IMR-90 (cell line): ENCODE results near the gene CYB5R3. TPM values are rescaled to one million over a fixed set of nuclear protein-coding genes. Genes with fewer than 3 reads are reported as not detected.
"Not testable (repeated sequence)": the region's sequence is repeated elsewhere in the genome, so short reads cannot be mapped to it uniquely, and the experiment has no call there.

Source experiments
- ATAC-seq: fragments of 200-7000 bp; cut with Tn5 transposase; 2 replicates; pipeline ENCODE4 v1.9.1; 2020; ENCODE audit warnings: low read depth, mild to moderate bottlenecking, moderate library complexity
- BruUV-seq: library from RNA; stranded (reverse); fragments of 400-500 nt; replicated peaks from 2 replicates; lab custom pipeline; 2021; lab: Mats Ljungman, UMichigan
- CTCF ChIA-PET: fragments of 300-600 bp; formaldehyde crosslinking; extraction: SDS; loops from one replicate; lab custom pipeline; 2021; ENCODE audit warnings: antibody characterized with exemption; lab: Yijun Ruan, JAX
- POLR2A ChIA-PET: fragments of 300-600 bp; sonication (Branson Sonifier 250); formaldehyde crosslinking; loops from one replicate; lab custom pipeline; 2022; ENCODE audit warnings: antibody characterized with exemption; ENCODE audit not compliant: unreplicated experiment; lab: Charles Lee
- DNase-seq: peaks from one replicate; pipeline ENCODE4 v3.0.0; 2013
- H2AFZ ChIP-seq: replicated peaks from 2 replicates; pipeline ENCODE3; 2013; ENCODE audit warnings: low read length, mild to moderate bottlenecking; ENCODE audit not compliant: poor library complexity
- H2AK5ac ChIP-seq: 2 replicates; pipeline ENCODE4 v1.6.1; 2013; ENCODE audit warnings: low read depth, low read length, inconsistent platforms
- H2AK9ac ChIP-seq: replicated peaks from 2 replicates; pipeline ENCODE3; 2013; ENCODE audit warnings: mild to moderate bottlenecking, low read depth, low read length, moderate library complexity; ENCODE audit not compliant: poor library complexity
- H2BK120ac ChIP-seq: 2 replicates; pipeline ENCODE4 v1.6.1; 2013; ENCODE audit warnings: low read depth, low read length, inconsistent platforms
- H2BK15ac ChIP-seq: 3 replicates; pipeline ENCODE4 v1.6.1; 2013; ENCODE audit warnings: low read depth, low read length, inconsistent platforms
- H2BK20ac ChIP-seq: 2 replicates; pipeline ENCODE4 v1.6.1; 2013; ENCODE audit warnings: low read depth, mild to moderate bottlenecking, inconsistent platforms, low read length, moderate library complexity
- H2BK5ac ChIP-seq: 2 replicates; pipeline ENCODE4 v1.6.1; 2013; ENCODE audit warnings: mild to moderate bottlenecking, low read depth, low read length, inconsistent platforms; ENCODE audit not compliant: poor library complexity, severe bottlenecking
- H3K14ac ChIP-seq: replicated peaks from 2 replicates; pipeline ENCODE4 v1.6.1; 2013; ENCODE audit warnings: low read depth, low read length, inconsistent platforms
- H3K18ac ChIP-seq: 2 replicates; pipeline ENCODE4 v1.6.1; 2013; ENCODE audit warnings: low read depth, low read length, control low read depth
- H3K23ac ChIP-seq: 2 replicates; pipeline ENCODE4 v1.6.1; 2013; ENCODE audit warnings: low read depth, low read length, inconsistent platforms
- H3K27ac ChIP-seq: 2 replicates; pipeline ENCODE4 v1.5.1; 2013; ENCODE audit warnings: mild to moderate bottlenecking, control low read depth, low read length; ENCODE audit not compliant: insufficient read depth
- H3K27me3 ChIP-seq: 2 replicates; pipeline ENCODE4 v1.6.1; 2013; ENCODE audit warnings: low read length; ENCODE audit not compliant: control insufficient read depth, insufficient read depth
- H3K36me3 ChIP-seq: 2 replicates; pipeline ENCODE4 v1.6.1; 2013; ENCODE audit warnings: low read length, mixed read lengths; ENCODE audit not compliant: control insufficient read depth, insufficient read depth
- H3K4ac ChIP-seq: 2 replicates; pipeline ENCODE4 v1.6.1; 2013; ENCODE audit warnings: low read depth, low read length, inconsistent platforms
- H3K4me1 ChIP-seq: 2 replicates; pipeline ENCODE4 v1.6.1; 2013; ENCODE audit warnings: low read length, mixed read lengths; ENCODE audit not compliant: control insufficient read depth, insufficient read depth
- H3K4me2 ChIP-seq: 2 replicates; pipeline ENCODE4 v1.6.1; 2013; ENCODE audit warnings: low read depth, mild to moderate bottlenecking, control low read depth, low read length, moderate library complexity
- H3K4me3 ChIP-seq: 2 replicates; pipeline ENCODE4 v1.5.1; 2013; ENCODE audit warnings: low read depth, mild to moderate bottlenecking, control low read depth, low read length, moderate library complexity; ENCODE audit not compliant: insufficient read depth
- H3K56ac ChIP-seq: 2 replicates; pipeline ENCODE4 v1.6.1; 2013; ENCODE audit warnings: low read length, inconsistent platforms; ENCODE audit not compliant: insufficient read depth; ENCODE audit errors: extremely low read depth
- H3K79me1 ChIP-seq, 2 experiments: 2 replicates each; pipeline ENCODE4 v1.6.1; 2013; ENCODE audit warnings: low read length in 2 of 2, inconsistent platforms in 1 of 2, low read depth in 1 of 2
- H3K9ac ChIP-seq: 2 replicates; pipeline ENCODE4 v1.6.1; 2013; ENCODE audit warnings: low read depth, low read length, control low read depth
- H3K9me1 ChIP-seq: 2 replicates; pipeline ENCODE4 v1.6.1; 2013; ENCODE audit warnings: low read length, inconsistent platforms; ENCODE audit not compliant: insufficient read depth
- H3K9me3 ChIP-seq: 2 replicates; pipeline ENCODE4 v1.6.1; 2013; ENCODE audit warnings: low read length; ENCODE audit not compliant: control insufficient read depth, insufficient read depth
- H4K20me1 ChIP-seq: 2 replicates; pipeline ENCODE4 v1.6.1; 2013; ENCODE audit warnings: low read length, inconsistent platforms; ENCODE audit not compliant: insufficient read depth
- H4K5ac ChIP-seq: 2 replicates; pipeline ENCODE4 v1.6.1; 2013; ENCODE audit warnings: mild to moderate bottlenecking, low read depth, low read length, control low read depth
- H4K8ac ChIP-seq, 2 experiments: 2 replicates each; pipeline ENCODE4 v1.6.1; 2013; ENCODE audit warnings: low read depth in 2 of 2, low read length in 2 of 2, control low read depth in 1 of 2, inconsistent platforms in 1 of 2
- H4K91ac ChIP-seq: 2 replicates; pipeline ENCODE4 v1.6.1; 2013; ENCODE audit warnings: low read depth, low read length, inconsistent platforms; ENCODE audit not compliant: insufficient read depth
- WGBS, 2 experiments: methylation state at CpG; one replicate each; pipeline versions ENCODE4 v1.1.5 to v1.1.7; 2013; ENCODE audit warnings: missing lambda C conversion rate in 2 of 2; ENCODE audit not compliant: insufficient read length in 1 of 2; ENCODE audit errors: extremely low coverage in 2 of 2; 5-methylcytosine and 5-hydroxymethylcytosine counted together
- dilution Hi-C: fragments of 300-500 bp; cut with HindIII; formaldehyde crosslinking; loops from one replicate; pipeline ENCODE4 v1.14.3; 2018; ENCODE audit warnings: low sequenced_read_pairs; ENCODE audit not compliant: unreplicated experiment
- in situ Hi-C: fragments of 300-500 bp; cut with MboI; formaldehyde crosslinking; loops from 3 replicates; pipeline ENCODE4 v1.14.3; 2019; ENCODE audit warnings: low sequenced_read_pairs, inconsistent platforms, mixed read lengths
- intact Hi-C: fragments of 100-400 bp; cut with micrococcal nuclease; formaldehyde crosslinking; loops from 2 replicates; pipeline ENCODE4 v1.10.0; 2022
- polyA plus RNA-seq, 3 experiments: library from polyadenylated mRNA; depleted of rRNA; stranded (reverse); fragments of >200 nt; gene quantifications; 2 replicates each; pipeline ENCODE4 v1.2.3, GENCODE V29; 2012; ENCODE audit warnings: low replicate concordance in 1 of 3
- total RNA-seq: library from RNA; depleted of rRNA; stranded (reverse); fragments of >200 nt; gene quantifications from 2 replicates; pipeline ENCODE4 v1.2.3, GENCODE V29; 2012
- TF ChIP-seq, protein P1 (sequence below): conservative IDR thresholded peaks from 2 replicates; pipeline ENCODE4 v1.5.1; 2012; ENCODE audit warnings: mild to moderate bottlenecking, low read depth, low read length, improper control_type of control experiment
- TF ChIP-seq, protein P2 (sequence below): fragments of 150-350 bp; IDR thresholded peaks from 2 replicates; pipeline ENCODE4 v1.6.1; 2016; ENCODE audit warnings: low read depth, mild to moderate bottlenecking, low read length, moderate library complexity, borderline replicate concordance

The CYB5R3 gene
- total and polyA plus RNA-seq, 2 of the 4 experiments (the other 2 are of a cell fraction), result 44.1 to 362 TPM

DNA sequence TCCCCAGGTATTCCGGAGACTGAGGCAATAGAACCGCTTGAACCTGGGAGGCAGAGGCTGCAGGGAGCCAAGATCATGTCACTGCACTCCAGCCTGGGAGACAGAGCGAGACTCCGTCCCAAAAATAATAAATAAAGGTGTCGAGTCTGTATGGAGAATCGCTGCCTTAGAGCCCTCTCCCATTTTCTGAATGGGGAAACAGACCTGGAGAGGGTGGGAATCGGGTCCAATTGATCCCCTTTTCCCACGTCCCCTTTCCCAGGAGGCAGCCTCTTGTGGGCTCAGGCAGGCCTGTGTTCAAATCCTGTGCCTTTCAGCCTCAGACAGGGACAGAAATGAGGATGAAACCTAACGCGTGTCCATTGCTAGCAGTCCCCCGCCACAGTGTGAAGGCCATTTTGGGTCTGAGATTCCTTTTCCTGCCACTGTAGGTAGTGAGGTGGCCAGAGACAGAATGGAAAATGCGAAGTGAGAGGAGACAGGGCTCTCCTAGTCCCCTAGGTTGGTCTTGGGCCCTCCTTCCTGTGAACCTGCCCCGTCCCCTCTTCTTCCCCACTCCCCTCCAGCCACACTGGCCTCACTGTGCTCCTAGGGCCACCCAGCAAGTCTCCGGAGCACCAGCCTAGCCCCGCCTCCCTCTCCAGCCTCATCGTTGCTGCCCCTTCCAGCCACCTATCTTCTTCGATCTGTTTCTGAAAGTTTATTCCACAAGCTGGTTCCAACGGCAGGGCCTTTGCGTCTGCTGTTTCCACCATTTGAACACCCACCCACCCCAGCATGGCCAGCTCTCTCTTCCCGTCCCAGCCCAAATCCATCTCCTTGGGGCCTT, 31.8 kb downstream of the CYB5R3 start (continued):
- TF ChIP-seq, protein P1, sequence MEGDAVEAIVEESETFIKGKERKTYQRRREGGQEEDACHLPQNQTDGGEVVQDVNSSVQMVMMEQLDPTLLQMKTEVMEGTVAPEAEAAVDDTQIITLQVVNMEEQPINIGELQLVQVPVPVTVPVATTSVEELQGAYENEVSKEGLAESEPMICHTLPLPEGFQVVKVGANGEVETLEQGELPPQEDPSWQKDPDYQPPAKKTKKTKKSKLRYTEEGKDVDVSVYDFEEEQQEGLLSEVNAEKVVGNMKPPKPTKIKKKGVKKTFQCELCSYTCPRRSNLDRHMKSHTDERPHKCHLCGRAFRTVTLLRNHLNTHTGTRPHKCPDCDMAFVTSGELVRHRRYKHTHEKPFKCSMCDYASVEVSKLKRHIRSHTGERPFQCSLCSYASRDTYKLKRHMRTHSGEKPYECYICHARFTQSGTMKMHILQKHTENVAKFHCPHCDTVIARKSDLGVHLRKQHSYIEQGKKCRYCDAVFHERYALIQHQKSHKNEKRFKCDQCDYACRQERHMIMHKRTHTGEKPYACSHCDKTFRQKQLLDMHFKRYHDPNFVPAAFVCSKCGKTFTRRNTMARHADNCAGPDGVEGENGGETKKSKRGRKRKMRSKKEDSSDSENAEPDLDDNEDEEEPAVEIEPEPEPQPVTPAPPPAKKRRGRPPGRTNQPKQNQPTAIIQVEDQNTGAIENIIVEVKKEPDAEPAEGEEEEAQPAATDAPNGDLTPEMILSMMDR, result no peak
- TF ChIP-seq, protein P2, sequence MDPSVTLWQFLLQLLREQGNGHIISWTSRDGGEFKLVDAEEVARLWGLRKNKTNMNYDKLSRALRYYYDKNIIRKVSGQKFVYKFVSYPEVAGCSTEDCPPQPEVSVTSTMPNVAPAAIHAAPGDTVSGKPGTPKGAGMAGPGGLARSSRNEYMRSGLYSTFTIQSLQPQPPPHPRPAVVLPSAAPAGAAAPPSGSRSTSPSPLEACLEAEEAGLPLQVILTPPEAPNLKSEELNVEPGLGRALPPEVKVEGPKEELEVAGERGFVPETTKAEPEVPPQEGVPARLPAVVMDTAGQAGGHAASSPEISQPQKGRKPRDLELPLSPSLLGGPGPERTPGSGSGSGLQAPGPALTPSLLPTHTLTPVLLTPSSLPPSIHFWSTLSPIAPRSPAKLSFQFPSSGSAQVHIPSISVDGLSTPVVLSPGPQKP, result no peak

DNA sequence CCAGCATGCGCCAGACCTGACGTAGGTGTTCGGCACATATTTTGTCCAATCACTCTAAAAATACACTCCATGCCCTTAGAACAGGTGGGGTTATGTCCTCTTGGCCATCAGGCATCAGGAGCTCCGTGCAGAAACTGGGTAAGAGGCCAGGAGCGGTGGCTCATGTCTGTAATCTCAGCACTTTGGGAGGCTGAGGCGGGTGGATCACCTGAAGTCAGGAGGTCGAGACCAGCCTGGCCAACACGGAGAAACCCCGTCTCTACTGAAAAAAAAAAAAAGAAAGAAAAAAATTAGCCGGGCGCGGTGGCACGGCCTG, 33.4 kb downstream of the CYB5R3 start:
- H3K14ac ChIP-seq, result 0 out of 2 replicates have a peak overlapping the region, but pooled peaks have one; percentile 0
- H3K18ac ChIP-seq, H2BK20ac ChIP-seq, ATAC-seq, H2BK5ac ChIP-seq, BruUV-seq, H2BK15ac ChIP-seq, H3K9me3 ChIP-seq, H2BK120ac ChIP-seq, H3K4me3 ChIP-seq, in situ Hi-C loops, H3K27me3 ChIP-seq, H2AK5ac ChIP-seq, DNase-seq, H4K91ac ChIP-seq, H2AFZ ChIP-seq, H3K56ac ChIP-seq, CTCF ChIA-PET, H2AK9ac ChIP-seq, dilution Hi-C loops: not testable (repeated sequence)
- peak overlapping the region; percentile 3; the same call in 1 of the 2 replicates for H3K4ac ChIP-seq
- peak overlapping the region in 1 of 2 experiments; percentile 92; a peak in 1 of 4 replicates for H4K8ac ChIP-seq
- peaks cover 22% of the 10 kb centered on the region for H3K9me1 ChIP-seq
- peaks cover 42% of the 10 kb centered on the region for H4K20me1 ChIP-seq
- H3K27ac ChIP-seq, result peak overlapping the region; percentile 99; the same call in 1 of the 2 replicates
- H3K23ac ChIP-seq, result peak overlapping the region; percentile 6; the same call in 1 of the 2 replicates
- intact Hi-C loops, result loop anchor here (1.0 kb wide), 1 partner anchor 204 kb away; no protein-coding TSS in a partner anchor
- 0 out of 2 replicates have a peak overlapping the region, but pooled peaks have one; percentile 16 for H4K5ac ChIP-seq
- WGBS, 2 experiments, result no CpG with 5 or more reads among the region's 13 CpGs
- POLR2A ChIA-PET, result interaction anchor here (0.6 to 1.5 kb wide), 4 partner anchors 115 to 379 kb away, joined by 3 to 6 read pairs (median 4); no protein-coding TSS in a partner anchor
- H3K4me1 ChIP-seq, result peaks cover 16% of the 10 kb centered on the region
- H3K36me3 ChIP-seq, result peaks cover 16% of the 10 kb centered on the region
- H3K4me2 ChIP-seq, result peak overlapping the region; percentile 48
- H3K79me1 ChIP-seq, result peaks cover 4 to 38% of the 10 kb centered on the region in 2 experiments; a peak in 3 of 4 replicates
- 0 out of 2 replicates have a peak overlapping the region, but pooled peaks have one; percentile 0 for H3K9ac ChIP-seq
